OCI-LY3 (cell line): Measurements from ENCODE around the gene MATK.

Experiments used
- H2AFZ ChIP-seq: fragments of 200-600, 300-600 bp; shearing (Covaris generic); 2 replicates; pipeline ENCODE4 v1.6.0; 2014; ENCODE audit warnings: antibody characterized with exemption, low read depth, low read length
- H3K27ac ChIP-seq: fragments of 200-600, 300-600 bp; sonication (generic); 2 replicates; pipeline ENCODE4 v1.5.1; 2014; ENCODE audit warnings: mild to moderate bottlenecking, low read length, moderate library complexity, mixed read lengths
- H3K27me3 ChIP-seq: fragments of 200-600, 300-600 bp; sonication (generic); 2 replicates; pipeline ENCODE4 v1.6.1; 2014; ENCODE audit warnings: low read depth, low read length, mixed read lengths
- H3K36me3 ChIP-seq: fragments of 200-600, 300-600 bp; sonication (generic); replicated peaks from 2 replicates; pipeline ENCODE3; 2014; ENCODE audit warnings: low read depth, low read length, mixed read lengths
- H3K4me1 ChIP-seq: fragments of 300-600, 200-600 bp; sonication (generic); 2 replicates; pipeline ENCODE4 v1.6.1; 2014; ENCODE audit warnings: low read length, mixed read lengths
- H3K4me2 ChIP-seq: fragments of 200-600, 300-600 bp; sonication (generic); 2 replicates; pipeline ENCODE4 v1.6.1; 2014; ENCODE audit warnings: low read length, mixed read lengths
- H3K4me3 ChIP-seq: fragments of 300-600, 200-600 bp; sonication (generic); 2 replicates; pipeline ENCODE4 v1.5.1; 2014; ENCODE audit warnings: antibody characterized with exemption, mild to moderate bottlenecking, low read length, moderate library complexity
- H3K79me2 ChIP-seq: fragments of 300-600, 200-600 bp; shearing (Covaris generic); 2 replicates; pipeline ENCODE4 v1.6.1; 2014; ENCODE audit warnings: mild to moderate bottlenecking, low read length, mixed read lengths
- H3K9ac ChIP-seq: fragments of 300-600, 200-600 bp; shearing (Covaris generic); 2 replicates; pipeline ENCODE4 v1.6.0; 2014; ENCODE audit warnings: mild to moderate bottlenecking, low read length, moderate library complexity
- H3K9me3 ChIP-seq: fragments of 200-600, 300-600 bp; shearing (Covaris generic); 2 replicates; pipeline ENCODE4 v1.6.1; 2014; ENCODE audit warnings: low read length, mixed read lengths; ENCODE audit not compliant: insufficient read depth
- H4K20me1 ChIP-seq: fragments of 200-600, 300-600 bp; sonication (generic); 2 replicates; pipeline ENCODE4 v1.6.1; 2016; ENCODE audit warnings: low read length, mixed read lengths; ENCODE audit not compliant: insufficient read depth
- EZH2phosphoT487 ChIP-seq: fragments of 200-600 bp; shearing (Covaris generic); IDR thresholded peaks from 2 replicates; pipeline ENCODE4 v1.6.1; 2018; ENCODE audit warnings: antibody characterized with exemption, mixed run types, low read depth
- TF ChIP-seq, protein P1 (sequence below): fragments of 200-600, 300-600 bp; sonication (generic); IDR thresholded peaks from 2 replicates; pipeline ENCODE4 v1.5.1; 2014; ENCODE audit warnings: antibody characterized with exemption, low read length, low read depth

Gene MATK

DNA sequence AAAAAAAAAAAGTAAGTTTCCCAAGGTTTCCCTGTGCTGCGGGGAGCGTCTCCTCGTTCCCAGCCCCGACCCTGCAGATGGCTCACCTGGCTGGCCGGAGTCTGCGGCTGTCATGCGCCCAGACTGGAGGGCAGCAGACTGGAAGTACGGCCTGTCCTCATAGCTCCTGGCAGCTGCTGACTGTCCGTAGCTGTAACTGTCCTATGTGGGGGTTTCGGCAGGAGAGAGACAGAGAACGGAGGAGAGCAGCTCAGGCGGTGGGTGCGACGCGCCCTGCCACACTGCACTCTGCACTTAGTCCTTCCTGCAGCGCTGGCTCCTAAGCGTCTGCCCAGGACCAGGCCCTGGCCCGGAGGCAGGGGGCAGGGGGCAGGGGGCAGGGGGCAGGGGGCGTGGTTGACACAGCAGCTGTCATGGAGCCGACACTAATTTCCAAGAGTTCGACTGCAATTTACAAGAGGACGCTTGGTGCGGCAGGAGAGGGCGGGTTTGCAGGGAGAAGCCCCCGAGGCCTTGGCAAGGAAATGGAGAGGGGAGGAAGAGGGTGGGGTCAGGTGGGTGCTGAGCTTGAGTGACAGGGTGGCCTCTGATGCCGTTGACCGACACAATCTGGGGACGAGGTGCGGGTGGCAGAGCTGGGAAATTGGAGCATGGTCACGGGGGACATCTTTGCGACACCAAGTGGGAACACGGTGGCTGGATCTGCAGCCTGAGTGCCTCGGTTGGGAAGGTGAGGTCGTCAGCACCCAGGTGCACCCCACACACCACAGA is 47.6 kb upstream of the MATK start:
- Histone ChIP-seq H3K4me1 (no peaks in the 10 kb centered on the region), H3K9ac (no peak overlapping the region), H4K20me1 (no peaks in the 10 kb centered on the region), H3K36me3 (no peaks in the 10 kb centered on the region), H3K9me3 (peaks cover 7% of the 10 kb centered on the region; the same call in 1 of the 2 replicates), H3K27me3 (no peaks in the 10 kb centered on the region), H3K27ac (no peak overlapping the region), H3K4me2 (no peak overlapping the region), H2AFZ (no peak overlapping the region), H3K4me3 (no peak overlapping the region), H3K79me2 (no peaks in the 10 kb centered on the region)
- TF ChIP-seq, protein P1, sequence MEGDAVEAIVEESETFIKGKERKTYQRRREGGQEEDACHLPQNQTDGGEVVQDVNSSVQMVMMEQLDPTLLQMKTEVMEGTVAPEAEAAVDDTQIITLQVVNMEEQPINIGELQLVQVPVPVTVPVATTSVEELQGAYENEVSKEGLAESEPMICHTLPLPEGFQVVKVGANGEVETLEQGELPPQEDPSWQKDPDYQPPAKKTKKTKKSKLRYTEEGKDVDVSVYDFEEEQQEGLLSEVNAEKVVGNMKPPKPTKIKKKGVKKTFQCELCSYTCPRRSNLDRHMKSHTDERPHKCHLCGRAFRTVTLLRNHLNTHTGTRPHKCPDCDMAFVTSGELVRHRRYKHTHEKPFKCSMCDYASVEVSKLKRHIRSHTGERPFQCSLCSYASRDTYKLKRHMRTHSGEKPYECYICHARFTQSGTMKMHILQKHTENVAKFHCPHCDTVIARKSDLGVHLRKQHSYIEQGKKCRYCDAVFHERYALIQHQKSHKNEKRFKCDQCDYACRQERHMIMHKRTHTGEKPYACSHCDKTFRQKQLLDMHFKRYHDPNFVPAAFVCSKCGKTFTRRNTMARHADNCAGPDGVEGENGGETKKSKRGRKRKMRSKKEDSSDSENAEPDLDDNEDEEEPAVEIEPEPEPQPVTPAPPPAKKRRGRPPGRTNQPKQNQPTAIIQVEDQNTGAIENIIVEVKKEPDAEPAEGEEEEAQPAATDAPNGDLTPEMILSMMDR: no peak
- TF ChIP-seq EZH2phosphoT487: no peak

DNA sequence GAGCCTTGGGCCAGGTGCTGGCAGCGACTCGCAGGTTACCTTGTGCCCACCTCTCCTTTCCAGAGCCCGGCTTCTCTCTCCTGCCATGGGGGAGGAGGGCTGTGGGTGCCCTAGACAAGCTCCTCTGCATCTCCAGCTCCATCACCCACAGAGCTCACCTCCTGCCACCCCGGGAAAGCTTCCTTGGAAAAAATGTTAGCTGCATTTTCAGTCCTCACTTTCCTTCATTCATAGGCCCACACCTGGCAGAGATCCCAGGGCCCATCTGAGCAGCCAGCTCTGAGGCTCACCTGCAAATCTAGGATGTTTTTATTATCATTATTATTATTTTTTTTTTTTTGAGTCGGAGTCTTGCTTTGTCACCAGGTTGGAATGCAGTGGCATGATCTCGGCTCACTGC is 45.8 kb upstream of the MATK start:
- Histone ChIP-seq H3K4me1 (peaks cover 4% of the 10 kb centered on the region; the same call in 1 of the 2 replicates), H3K4me3 (no peak overlapping the region), H3K27me3 (no peaks in the 10 kb centered on the region), H3K27ac (no peak overlapping the region), H3K79me2 (no peaks in the 10 kb centered on the region), H2AFZ (no peak overlapping the region), H3K9me3 (no peaks in the 10 kb centered on the region), H4K20me1 (no peaks in the 10 kb centered on the region), H3K36me3 (no peaks in the 10 kb centered on the region), H3K9ac (no peak overlapping the region), H3K4me2 (no peak overlapping the region)
- TF ChIP-seq, protein P1: no peak
- TF ChIP-seq EZH2phosphoT487: no peak

DNA sequence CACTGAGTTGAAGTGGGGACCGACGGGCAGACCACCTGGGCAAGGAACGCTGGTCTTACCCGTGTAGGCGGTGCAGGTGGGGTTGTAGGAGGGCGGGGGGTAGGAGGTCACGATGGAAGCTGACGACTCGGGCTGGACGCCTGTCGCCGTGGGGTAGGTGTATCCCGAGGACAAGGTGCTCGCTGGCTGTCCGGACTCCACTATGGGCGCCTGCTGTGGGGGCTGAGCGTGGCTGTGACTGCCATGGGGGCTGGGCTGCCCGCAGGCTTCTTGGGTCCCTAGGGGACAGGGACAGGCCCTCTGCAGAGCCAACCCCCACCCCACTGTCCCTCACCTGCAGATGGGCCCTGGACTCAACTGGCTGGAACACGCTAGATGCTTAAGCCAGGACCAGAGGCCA is 45.4 kb upstream of the MATK start:
- Histone ChIP-seq H3K27me3 (no peaks in the 10 kb centered on the region), H3K9me3 (no peaks in the 10 kb centered on the region), H3K9ac (no peak overlapping the region), H4K20me1 (no peaks in the 10 kb centered on the region), H3K4me2 (no peak overlapping the region), H3K4me1 (peaks cover 4% of the 10 kb centered on the region; the same call in 1 of the 2 replicates), H3K79me2 (no peaks in the 10 kb centered on the region), H3K36me3 (no peaks in the 10 kb centered on the region), H3K27ac (no peak overlapping the region), H3K4me3 (no peak overlapping the region), H2AFZ (no peak overlapping the region)
- TF ChIP-seq, protein P1: no peak
- TF ChIP-seq EZH2phosphoT487: no peak

DNA sequence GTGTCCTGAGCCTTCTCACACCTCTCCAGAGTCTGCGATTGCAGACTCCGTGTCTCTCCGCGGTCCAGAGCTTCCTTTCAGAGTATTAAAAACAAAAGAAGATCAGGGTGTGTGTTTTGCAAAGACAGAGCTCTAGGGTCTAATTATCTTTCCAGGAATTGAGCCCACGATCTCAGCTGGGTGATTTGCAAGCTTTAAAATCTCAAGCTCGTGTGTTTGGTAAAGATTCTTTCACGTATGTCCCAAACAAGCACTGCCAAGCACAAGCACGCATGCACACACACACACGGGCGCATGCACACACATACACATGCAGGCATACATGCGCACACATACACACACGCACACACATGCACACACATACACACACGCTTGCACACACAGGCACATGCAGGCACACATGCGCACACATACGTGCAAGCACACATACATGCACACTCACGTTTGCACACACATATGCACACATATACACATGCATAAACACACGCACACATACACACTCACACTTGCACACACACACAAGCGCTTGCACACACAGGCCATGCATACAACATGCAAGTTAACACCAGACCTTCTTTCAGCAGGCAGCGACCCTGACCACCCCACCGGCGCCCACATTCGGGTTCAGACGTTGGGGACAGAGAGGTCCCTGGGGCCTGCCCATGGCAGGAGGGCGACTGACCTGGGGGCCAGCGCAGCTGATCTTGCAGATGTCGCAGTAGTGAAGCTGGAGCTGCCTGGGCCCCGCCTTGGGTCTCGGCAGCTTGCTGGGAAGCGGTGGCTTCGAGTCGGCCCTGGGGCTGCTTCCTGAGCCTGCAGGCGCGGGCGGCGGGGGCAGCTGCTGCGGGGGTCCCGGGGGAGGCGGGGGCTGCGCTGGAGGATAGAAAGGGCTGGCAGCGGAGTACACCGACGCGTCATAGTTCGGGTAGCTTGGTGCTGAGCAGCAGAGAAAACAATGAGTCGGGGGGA is 44.7 kb upstream of the MATK start:
- Histone ChIP-seq H3K36me3 (no peaks in the 10 kb centered on the region), H3K27ac (no peak overlapping the region), H3K4me1 (peaks cover 4% of the 10 kb centered on the region; the same call in 1 of the 2 replicates), H4K20me1 (no peaks in the 10 kb centered on the region), H3K4me3 (no peak overlapping the region), H3K9ac (no peak overlapping the region), H3K27me3 (no peaks in the 10 kb centered on the region), H3K79me2 (no peaks in the 10 kb centered on the region), H3K9me3 (no peaks in the 10 kb centered on the region), H3K4me2 (no peak overlapping the region), H2AFZ (no peak overlapping the region)
- no peak for TF ChIP-seq EZH2phosphoT487
- TF ChIP-seq, protein P1: no peak
